SK-N-MC (cell line): ENCODE measurements around the gene OR4A15.

Source experiments
- DNase-seq: peaks from one replicate; pipeline ENCODE4 v3.0.0-alpha.2; 2011; ENCODE audit warnings: low read depth, low spot score
- H3K27ac ChIP-seq: fragments of 200-600 bp; sonication (generic); 2 replicates; pipeline ENCODE4 v1.5.1; 2016; ENCODE audit warnings: mixed run types
- H3K36me3 ChIP-seq: fragments of 200-600 bp; sonication (generic); 2 replicates; pipeline ENCODE4 v1.6.1; 2017; ENCODE audit warnings: antibody characterized with exemption, low read length, mixed read lengths; ENCODE audit not compliant: insufficient read depth
- H3K4me3 ChIP-seq: fragments of 200-600 bp; sonication (generic); 2 replicates; pipeline ENCODE4 v1.5.1; 2016
- H3K9ac ChIP-seq: fragments of 200-600 bp; sonication (generic); 2 replicates; pipeline ENCODE4 v1.8.0; 2017; ENCODE audit warnings: mixed run types, mixed read lengths; ENCODE audit not compliant: insufficient read length
- H3K9me3 ChIP-seq: fragments of 200-600 bp; sonication (generic); 2 replicates; pipeline ENCODE4 v1.6.1; 2017; ENCODE audit warnings: low read depth, mild to moderate bottlenecking, antibody characterized with exemption, low read length, moderate library complexity, mixed read lengths
- EZH2 ChIP-seq: fragments of 200-600 bp; sonication (generic); IDR thresholded peaks from one replicate; pipeline ENCODE4 v1.6.1; 2017; ENCODE audit warnings: antibody characterized with exemption
- FOXP2 ChIP-seq: optimal IDR thresholded peaks from 2 replicates; pipeline ENCODE3; 2011; ENCODE audit warnings: mild to moderate bottlenecking, moderate library complexity; ENCODE audit not compliant: insufficient read depth; ENCODE audit errors: extremely low read length, control extremely low read depth
- POLR2AphosphoS5 ChIP-seq: IDR thresholded peaks from 2 replicates; pipeline ENCODE4 v1.6.1; 2012; ENCODE audit warnings: mild to moderate bottlenecking, low read depth, low read length, borderline replicate concordance

Gene OR4A15

GRCh38 chr11:55367674-55368073 lies at the start of gene OR4A15:
Gene OR4A15, plus strand, starts transcription at chr11:55367974. Its CDS starts 0 bp downstream, at chr11:55367974.
- Histone ChIP-seq H3K36me3 (no peaks in the 10 kb centered on the region), H3K4me3 (no peak within 1 kb of the TSS), H3K9ac (no peak within 1 kb of the TSS), H3K27ac (no peak within 1 kb of the TSS), H3K9me3 (no peaks in the 10 kb centered on the region)
- no peak for DNase-seq
- TF ChIP-seq POLR2AphosphoS5 (no peak), EZH2 (no peak), FOXP2 (no peak)

GRCh38 chr11:55324500-55324899 lies 43.3 kb upstream of the OR4A15 start:
- Histone ChIP-seq H3K9ac (no peak overlapping the region), H3K27ac (no peak overlapping the region), H3K36me3 (no peaks in the 10 kb centered on the region), H3K4me3 (no peak overlapping the region), H3K9me3 (no peaks in the 10 kb centered on the region)
- TF ChIP-seq POLR2AphosphoS5 (no peak), FOXP2 (no peak), EZH2 (no peak)
- DNase-seq = no peak

- no peak for TF ChIP-seq EZH2
- no peak for TF ChIP-seq POLR2AphosphoS5
- no peak for TF ChIP-seq FOXP2
- H3K36me3 ChIP-seq = no peaks in the 10 kb centered on the region
- H3K4me3 ChIP-seq = no peak within 1 kb of the TSS
- no peak within 1 kb of the TSS for H3K27ac ChIP-seq
- H3K9ac ChIP-seq = no peak within 1 kb of the TSS
- no peak for DNase-seq
- no peaks in the 10 kb centered on the region for H3K9me3 ChIP-seq
Observed at GRCh38 chr11:55342901-55343300, 24.9 kb upstream of the OR4A15 start, which contains the start of gene OR4A16. Gene OR4A16, plus strand, starts transcription at chr11:55343201. Its CDS starts 0 bp downstream, at chr11:55343201.

- TF ChIP-seq EZH2 = no peak
- no peak for TF ChIP-seq FOXP2
- no peak for TF ChIP-seq POLR2AphosphoS5
Observed at GRCh38 chr11:55345306-55345705, 22.5 kb upstream of the OR4A15 start.

GRCh38 chr11:55349032-55349431 lies 18.7 kb upstream of the OR4A15 start:
- H3K4me3 ChIP-seq = no peak overlapping the region
- TF ChIP-seq FOXP2 = no peak
- no peak for TF ChIP-seq POLR2AphosphoS5
- no peak for TF ChIP-seq EZH2
- no peaks in the 10 kb centered on the region for H3K9me3 ChIP-seq
- no peak overlapping the region for H3K27ac ChIP-seq
- H3K36me3 ChIP-seq = no peaks in the 10 kb centered on the region
- DNase-seq = no peak
- H3K9ac ChIP-seq = no peak overlapping the region

More at GRCh38 chr11:55345306-55345705, 22.5 kb upstream of the OR4A15 start:
- Histone ChIP-seq H3K9ac (no peak overlapping the region), H3K9me3 (no peaks in the 10 kb centered on the region), H3K27ac (no peak overlapping the region), H3K4me3 (no peak overlapping the region), H3K36me3 (no peaks in the 10 kb centered on the region)
- no peak for DNase-seq

- Histone ChIP-seq H3K4me3 (no peak overlapping the region), H3K9me3 (no peaks in the 10 kb centered on the region), H3K9ac (no peak overlapping the region), H3K36me3 (no peaks in the 10 kb centered on the region), H3K27ac (no peak overlapping the region)
- peak; percentile 3 for DNase-seq
- TF ChIP-seq EZH2 = no peak
Observed at GRCh38 chr11:55357560-55358184, 10.1 kb upstream of the OR4A15 start.

GRCh38 chr11:55401011-55401410 lies 33.2 kb downstream of the OR4A15 start:
- H3K27ac ChIP-seq = no peak overlapping the region
- no peaks in the 10 kb centered on the region for H3K36me3 ChIP-seq
- no peak for TF ChIP-seq EZH2
- no peak for TF ChIP-seq POLR2AphosphoS5
- no peak for TF ChIP-seq FOXP2
- no peak overlapping the region for H3K4me3 ChIP-seq
- DNase-seq = no peak
- H3K9me3 ChIP-seq = no peaks in the 10 kb centered on the region
- H3K9ac ChIP-seq = no peak overlapping the region
